Esophagus squamous epithelium (tissue), 5 donors: Measurements from ENCODE around the gene UBC. TPM values are rescaled to one million over a fixed set of nuclear protein-coding genes. Genes with fewer than 3 reads are reported as not detected.
"Not testable (repeated sequence)": the region's sequence is repeated elsewhere in the genome, so short reads cannot be mapped to it uniquely, and the experiment has no call there.

Experiments used
- DNase-seq: peaks from one replicate; lab custom pipeline; 2025; lab: John Stamatoyannopoulos, UW
- H3K27ac ChIP-seq, 4 donors: fragments of 200-600 bp; sonication (generic); one replicate each; pipeline ENCODE4 v1.5.1; 2016 to 2019; ENCODE audit warnings: mild to moderate bottlenecking in 1 of 4
- H3K27me3 ChIP-seq, 4 donors: fragments of 200-600 bp; sonication (generic); 1 replicate in 3 of 4; 2 replicates in 1 of 4; pipeline versions ENCODE4 v1.5.1 to v1.6.0; 2017 to 2021; ENCODE audit warnings: antibody characterized with exemption in 1 of 4
- H3K36me3 ChIP-seq, 3 donors: fragments of 200-600 bp; sonication (generic); one replicate each; pipeline ENCODE4 v1.5.1; 2016 to 2019
- H3K4me1 ChIP-seq, 3 donors: fragments of 200-600 bp; sonication (generic); one replicate each; pipeline ENCODE4 v1.5.1; 2017 to 2019
- H3K4me3 ChIP-seq, 4 donors: fragments of 200-600 bp; sonication (generic); 1 replicate in 3 of 4; 2 replicates in 1 of 4; pipeline ENCODE4 v1.5.1; 2016 to 2019; ENCODE audit warnings: mild to moderate bottlenecking in 2 of 4, moderate library complexity in 1 of 4
- H3K9me3 ChIP-seq, 3 donors: fragments of 200-600 bp; sonication (generic); one replicate each; pipeline ENCODE4 v1.5.1; 2016 to 2019
- POLR2A ChIP-seq, 4 donors: fragments of 450-650 bp; IDR thresholded peaks; one replicate each; pipeline ENCODE4 v1.6.1; 2017; ENCODE audit warnings: antibody characterized with exemption in 4 of 4, mild to moderate bottlenecking in 4 of 4, moderate library complexity in 3 of 4
- WGBS, 2 donors: methylation state at CpG; one replicate each; pipeline ENCODE4 v1.1.5; 2018; 5-methylcytosine and 5-hydroxymethylcytosine counted together
- intact Hi-C: fragments of 100-400 bp; cut with DNase I; formaldehyde crosslinking; loops from one replicate; pipeline ENCODE4 v1.15.0; 2022
- total RNA-seq, 4 donors: library from RNA; depleted of rRNA; stranded (reverse); fragments of >200 nt; gene quantifications; one replicate each; pipeline ENCODE4 v1.1.0, GENCODE V29; 2016
- TF ChIP-seq, protein P1 (sequence below), 6 experiments: fragments of 450-650 bp in 4 of 6; fragments of 200-600 bp in 2 of 6; sonication (generic) in 2 of 6; IDR thresholded peaks; one replicate each; pipeline ENCODE4 v1.5.1; 2016 to 2019; ENCODE audit warnings: antibody characterized with exemption in 6 of 6, mild to moderate bottlenecking in 4 of 6, moderate library complexity in 4 of 6
- donor health status: DM: yes; HTN: yes; CAD: no.

The UBC gene
- total RNA-seq, 4 donors from 2014 or later: 1,012 to 1,417 (median 1,215) TPM

DNA sequence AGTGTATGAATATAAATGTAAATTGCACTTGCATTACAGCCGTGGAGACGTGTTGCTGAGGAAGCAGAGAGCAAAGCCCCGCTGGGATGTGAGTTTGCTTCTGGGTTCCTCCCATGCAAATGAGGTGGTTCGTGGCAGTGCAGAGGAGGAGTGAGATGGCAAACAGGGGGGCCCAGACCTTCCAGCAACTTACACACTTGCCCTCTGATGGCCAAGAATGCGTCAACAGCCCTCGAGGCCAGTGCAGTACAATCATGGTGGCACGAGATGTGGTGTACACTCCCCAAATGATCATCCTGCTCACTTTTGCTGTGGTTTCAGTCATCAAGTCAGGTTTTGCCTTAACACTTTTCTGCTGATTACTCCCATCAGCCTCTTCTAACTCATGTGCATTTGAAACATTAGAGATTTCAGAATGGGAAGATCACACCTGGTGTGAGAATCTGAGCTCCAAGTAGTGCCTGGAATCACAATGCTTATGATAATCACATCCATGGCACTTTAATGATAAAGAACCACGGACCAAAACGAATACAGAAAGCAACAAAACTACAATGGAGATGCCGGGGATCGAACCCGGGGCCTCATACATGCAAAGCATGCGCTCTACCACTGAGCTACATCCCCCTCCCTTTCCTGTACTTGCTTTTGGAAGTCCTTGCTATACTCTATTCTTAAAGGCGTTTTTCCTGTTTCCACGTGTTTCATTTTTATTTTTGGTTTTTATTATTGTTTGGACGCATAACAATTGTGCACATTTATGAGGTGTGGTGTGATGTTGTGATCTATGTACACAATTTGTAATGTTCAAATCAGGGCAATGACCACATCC is 7.0 kb upstream of the UBC start:
- 5 to 13% methylated on average over 13 of the region's 16 CpGs for WGBS, 2 donors
- intact Hi-C loops: no loop called here
- Histone ChIP-seq H3K27me3 (no peaks in the 10 kb centered on the region), H3K36me3 (no peaks in the 10 kb centered on the region), H3K4me3 (peak overlapping the region in 3 of 4 donors; percentile 12 to 50 (median 30)), H3K4me1 (peaks cover 19 to 69% (median 50%) of the 10 kb centered on the region in 3 donors), H3K27ac (peak overlapping the region; percentile 94 to 100 (median 98)), H3K9me3 (no peaks in the 10 kb centered on the region)
- peak in 1 of 4 donors; percentile 57 for TF ChIP-seq POLR2A (IDR thresholded peaks at IDR 0.05)
- TF ChIP-seq, protein P1, sequence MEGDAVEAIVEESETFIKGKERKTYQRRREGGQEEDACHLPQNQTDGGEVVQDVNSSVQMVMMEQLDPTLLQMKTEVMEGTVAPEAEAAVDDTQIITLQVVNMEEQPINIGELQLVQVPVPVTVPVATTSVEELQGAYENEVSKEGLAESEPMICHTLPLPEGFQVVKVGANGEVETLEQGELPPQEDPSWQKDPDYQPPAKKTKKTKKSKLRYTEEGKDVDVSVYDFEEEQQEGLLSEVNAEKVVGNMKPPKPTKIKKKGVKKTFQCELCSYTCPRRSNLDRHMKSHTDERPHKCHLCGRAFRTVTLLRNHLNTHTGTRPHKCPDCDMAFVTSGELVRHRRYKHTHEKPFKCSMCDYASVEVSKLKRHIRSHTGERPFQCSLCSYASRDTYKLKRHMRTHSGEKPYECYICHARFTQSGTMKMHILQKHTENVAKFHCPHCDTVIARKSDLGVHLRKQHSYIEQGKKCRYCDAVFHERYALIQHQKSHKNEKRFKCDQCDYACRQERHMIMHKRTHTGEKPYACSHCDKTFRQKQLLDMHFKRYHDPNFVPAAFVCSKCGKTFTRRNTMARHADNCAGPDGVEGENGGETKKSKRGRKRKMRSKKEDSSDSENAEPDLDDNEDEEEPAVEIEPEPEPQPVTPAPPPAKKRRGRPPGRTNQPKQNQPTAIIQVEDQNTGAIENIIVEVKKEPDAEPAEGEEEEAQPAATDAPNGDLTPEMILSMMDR (IDR thresholded peaks at IDR 0.05): no peak
- no peak for DNase-seq

DNA sequence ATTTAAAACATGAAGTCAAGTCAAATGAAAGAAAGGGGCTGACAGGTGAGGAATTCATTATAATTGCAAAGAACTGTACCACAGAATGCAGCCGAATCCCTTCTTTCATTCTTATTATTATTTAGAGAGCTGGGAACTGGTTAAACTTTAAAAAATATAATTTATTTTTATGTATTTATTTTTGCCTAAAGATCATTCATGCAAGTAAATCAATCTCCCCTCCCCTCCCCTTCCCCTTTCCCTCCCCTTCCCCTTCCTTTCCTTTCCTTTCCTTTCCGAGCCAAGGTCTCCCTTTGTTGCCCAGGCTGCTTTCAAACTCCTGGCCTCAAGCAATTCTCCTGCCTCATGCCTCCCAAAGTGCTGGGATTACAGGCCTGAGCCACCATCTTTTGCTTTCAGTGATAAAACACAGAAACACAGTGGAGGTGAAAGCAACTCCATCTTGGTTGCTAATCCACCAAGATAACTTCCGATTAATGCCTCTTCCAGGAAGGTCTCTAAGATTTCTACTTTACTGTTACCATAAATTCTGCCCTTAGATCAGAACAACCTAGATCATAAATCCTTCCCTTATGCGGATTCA is 6.0 kb upstream of the UBC start:
- H3K27ac ChIP-seq: peak overlapping the region; percentile 94 to 100 (median 98)
- no peak for DNase-seq
- WGBS, 2 donors: 51 to 73% methylated on average over 4 of the region's 4 CpGs
- H3K4me1 ChIP-seq: peaks cover 19 to 78% (median 54%) of the 10 kb centered on the region in 3 donors
- intact Hi-C loops: no loop called here
- H3K36me3 ChIP-seq: no peaks in the 10 kb centered on the region
- H3K4me3 ChIP-seq: peak overlapping the region in 1 of 4 donors; percentile 88
- no peaks in the 10 kb centered on the region for H3K27me3 ChIP-seq
- TF ChIP-seq POLR2A (IDR thresholded peaks at IDR 0.05): no peak
- TF ChIP-seq, protein P1 (IDR thresholded peaks at IDR 0.05): no peak
- no peaks in the 10 kb centered on the region for H3K9me3 ChIP-seq

DNA sequence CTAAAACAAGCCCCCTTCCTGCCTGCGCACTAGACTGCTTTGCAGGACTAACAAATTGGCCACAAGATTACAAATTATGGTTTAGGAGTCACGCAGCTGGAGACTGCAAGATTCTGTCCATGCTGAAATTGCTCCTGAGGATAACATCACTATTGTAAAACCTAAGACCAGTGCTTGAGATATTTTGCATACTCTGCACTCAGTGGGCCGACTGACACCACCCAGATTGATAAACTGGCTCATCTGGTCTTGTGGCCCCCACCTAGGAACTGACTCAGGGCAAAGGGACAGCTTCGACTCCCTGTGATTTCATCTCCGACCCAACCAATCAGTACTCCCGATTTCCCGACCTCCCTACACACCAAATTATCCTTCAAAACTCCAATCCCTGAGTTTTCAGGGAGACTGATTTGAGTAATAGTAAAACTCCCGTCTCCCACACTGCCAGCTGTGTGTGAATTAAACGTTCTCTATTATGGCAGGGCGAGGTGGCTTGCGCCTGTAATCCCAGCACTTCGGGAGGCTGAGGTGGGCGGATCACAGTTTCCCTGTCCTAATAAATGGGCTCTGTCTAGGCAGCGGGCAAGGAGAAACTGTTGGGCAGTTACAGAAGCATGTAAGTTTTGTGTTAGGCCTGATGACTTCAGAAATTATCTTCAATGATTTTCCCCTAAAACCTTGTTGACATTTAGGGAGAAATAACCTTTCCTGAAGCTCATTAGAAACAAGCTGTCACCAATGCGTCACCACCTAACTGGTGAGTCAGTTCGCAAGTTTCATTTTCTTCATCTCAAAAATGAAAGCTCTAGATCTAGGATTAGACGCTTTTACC is 5.3 kb upstream of the UBC start:
- TF ChIP-seq, protein P1 (IDR thresholded peaks at IDR 0.05): no peak
- peak in 1 of 4 donors; percentile 37 for TF ChIP-seq POLR2A (IDR thresholded peaks at IDR 0.05)
- H3K4me1 ChIP-seq: peaks cover 19 to 81% (median 54%) of the 10 kb centered on the region in 3 donors
- DNase-seq: no peak
- peak overlapping the region; percentile 13 to 98 (median 52) for H3K4me3 ChIP-seq
- 34 to 37% methylated on average over 16 to 17 of the region's 17 CpGs for WGBS, 2 donors
- no peaks in the 10 kb centered on the region for H3K9me3 ChIP-seq
- intact Hi-C loops: no loop called here
- no peaks in the 10 kb centered on the region for H3K27me3 ChIP-seq
- H3K36me3 ChIP-seq: no peaks in the 10 kb centered on the region
- peak overlapping the region; percentile 94 to 100 (median 98) for H3K27ac ChIP-seq

DNA sequence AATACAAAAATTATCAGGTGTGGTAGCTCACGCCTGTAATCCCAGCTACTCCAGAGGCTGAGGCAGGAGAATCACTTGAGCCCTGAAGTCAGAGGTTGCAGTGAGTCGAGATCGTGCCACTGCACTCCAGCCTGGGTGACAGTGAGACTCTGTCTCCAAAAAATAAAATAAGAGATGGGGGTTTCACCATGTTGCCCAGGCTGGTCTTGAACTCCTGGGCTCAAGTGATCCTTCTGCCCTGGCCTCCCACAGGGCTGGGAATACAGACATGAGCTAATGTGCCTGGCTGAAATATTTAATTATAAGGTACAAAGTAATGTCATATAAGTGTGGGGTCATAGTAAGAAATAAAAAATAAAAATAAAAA is 4.2 kb upstream of the UBC start:
- H3K36me3 ChIP-seq, H3K9me3 ChIP-seq, DNase-seq, intact Hi-C loops, H3K27me3 ChIP-seq: not testable (repeated sequence)
- peaks cover 19 to 72% (median 50%) of the 10 kb centered on the region in 3 donors for H3K4me1 ChIP-seq
- 64% methylated on average over 3 of the region's 3 CpGs; no CpG with 5 or more reads in 1 of the 2 donors for WGBS, 2 donors
- peak overlapping the region in 3 of 4 donors; percentile 78 to 98 (median 88) for H3K4me3 ChIP-seq
- peak overlapping the region; percentile 94 to 100 (median 98) for H3K27ac ChIP-seq

DNA sequence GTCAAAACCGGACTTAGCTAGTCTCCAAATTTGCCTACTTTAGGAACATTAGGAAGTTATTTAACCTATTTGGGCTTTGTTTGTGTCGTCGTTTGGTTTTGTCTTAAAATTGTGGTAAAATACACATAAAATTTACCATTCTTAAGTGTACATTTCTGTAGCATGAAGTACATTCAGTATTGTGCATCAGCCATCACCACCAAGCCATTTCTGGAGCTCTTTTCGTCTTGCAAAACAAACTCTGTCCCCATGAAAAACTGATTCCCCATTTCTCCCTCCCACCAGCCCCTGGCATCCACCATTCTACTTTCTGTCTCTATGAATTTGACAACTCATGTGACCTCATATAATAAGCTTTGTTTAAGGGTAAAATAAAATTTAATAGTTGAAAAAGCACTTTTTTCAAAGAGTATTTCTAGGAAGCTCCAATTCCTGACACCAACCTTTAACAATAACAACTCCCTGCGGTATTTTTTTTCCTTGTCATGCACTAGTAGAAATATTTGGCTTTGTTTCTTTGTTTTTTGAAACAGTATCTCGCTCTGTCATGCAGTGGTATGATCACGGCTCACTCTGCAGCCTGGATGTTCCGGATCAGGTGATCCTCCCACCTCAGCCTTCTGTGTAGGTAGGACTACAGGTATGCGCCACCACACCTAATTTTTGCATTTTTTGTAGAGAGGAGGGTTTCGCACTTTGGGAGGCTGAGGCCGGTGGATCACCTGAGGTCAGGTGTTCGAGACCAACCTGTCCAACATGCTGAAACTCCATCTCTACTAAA is 3.6 kb upstream of the UBC start:
- Histone ChIP-seq H3K9me3 (no peaks in the 10 kb centered on the region), H3K27me3 (no peaks in the 10 kb centered on the region), H3K36me3 (peaks cover 0 to 12% (median 11%) of the 10 kb centered on the region in 3 donors), H3K4me1 (peaks cover 19 to 76% (median 50%) of the 10 kb centered on the region in 3 donors), H3K4me3 (peak overlapping the region; percentile 10 to 98 (median 83)), H3K27ac (peak overlapping the region; percentile 94 to 100 (median 98))
- intact Hi-C loops: no loop called here
- WGBS, 2 donors: 16 to 21% methylated on average over 11 to 12 of the region's 12 CpGs
- TF ChIP-seq, protein P1 (IDR thresholded peaks at IDR 0.05): no peak
- no peak for TF ChIP-seq POLR2A (IDR thresholded peaks at IDR 0.05)
- DNase-seq: no peak
